GM12878 (cell line): ENCODE data around the gene SLC6A17. TPM values are rescaled to one million over a fixed set of nuclear protein-coding genes. Genes with fewer than 3 reads are reported as not detected.

ENCODE experiments used
- ATAC-seq: fragments of 200-7000 bp; cut with Tn5 transposase; 3 replicates; pipeline ENCODE4 v1.9.1; 2020; ENCODE audit warnings: mild to moderate bottlenecking, moderate library complexity
- BruUV-seq: library from RNA; stranded (reverse); fragments of 400-500 nt; replicated peaks from 2 replicates; lab custom pipeline; 2021; lab: Mats Ljungman, UMichigan
- CTCF ChIA-PET: fragments of 300-600 bp; sonication (Branson Sonifier 250); formaldehyde crosslinking; extraction: SDS; loops from one replicate; lab custom pipeline; 2021; ENCODE audit warnings: inconsistent platforms; lab: Yijun Ruan, JAX
- POLR2A ChIA-PET: fragments of 350-600 bp; formaldehyde crosslinking; extraction: SDS; loops from one replicate; lab custom pipeline; 2021; ENCODE audit warnings: inconsistent platforms; lab: Charles Lee
- RAD21 ChIA-PET: fragments of 300-600 bp; sonication (Branson Sonifier 250); formaldehyde crosslinking; loops from one replicate; lab custom pipeline; 2023; ENCODE audit warnings: antibody characterized with exemption; ENCODE audit not compliant: unreplicated experiment; lab: Charles Lee
- SMC1A ChIA-PET: fragments of 300-600 bp; sonication (Branson Sonifier 250); formaldehyde crosslinking; loops from one replicate; lab custom pipeline; 2023; ENCODE audit not compliant: unreplicated experiment, uncharacterized antibody; lab: Charles Lee
- DNase-seq: peaks from one replicate; pipeline ENCODE4 v3.0.0-alpha.2; 2011; ENCODE audit warnings: low read depth, low spot score
- FAIRE-seq: peaks from 3 replicates; lab custom pipeline; 2011; peaks lifted over from hg19 to GRCh38; lab: Jason Lieb, UNC
- H2AFZ ChIP-seq: 2 replicates; pipeline ENCODE4 v1.6.0; 2011; ENCODE audit warnings: low read depth, low read length, control low read depth; ENCODE audit not compliant: control insufficient read depth
- H3K27ac ChIP-seq: 2 replicates; pipeline ENCODE4 v1.5.1; 2011; ENCODE audit warnings: control low read depth; ENCODE audit not compliant: control insufficient read depth, insufficient read depth
- H3K27me3 ChIP-seq, 2 experiments: replicated peaks in 1 of 2; 2 replicates each; pipeline versions ENCODE4 v1.6.0 to v1.6.1; 2011; ENCODE audit warnings: low read length in 1 of 2; ENCODE audit not compliant: control insufficient read depth in 2 of 2, insufficient read depth in 2 of 2
- H3K36me3 ChIP-seq, 2 experiments: 2 replicates each; pipeline ENCODE4 v1.5.1; 2011; ENCODE audit warnings: low read length in 1 of 2; ENCODE audit not compliant: control insufficient read depth in 2 of 2, insufficient read depth in 2 of 2
- H3K4me1 ChIP-seq: 2 replicates; pipeline ENCODE4 v1.6.1; 2011; ENCODE audit warnings: mild to moderate bottlenecking, low read length, moderate library complexity, mixed read lengths; ENCODE audit not compliant: control insufficient read depth, insufficient read depth
- H3K4me2 ChIP-seq: 2 replicates; pipeline ENCODE4 v1.6.0; 2011; ENCODE audit warnings: control low read depth; ENCODE audit not compliant: control insufficient read depth, insufficient read depth
- H3K4me3 ChIP-seq: fragments of 200-600 bp; sonication (generic); 2 replicates; pipeline ENCODE4 v1.5.1; 2016
- H3K79me2 ChIP-seq: 2 replicates; pipeline ENCODE4 v1.6.0; 2011; ENCODE audit warnings: low read length; ENCODE audit not compliant: control insufficient read depth, insufficient read depth
- H3K9ac ChIP-seq: 2 replicates; pipeline ENCODE4 v1.8.0; 2011; ENCODE audit warnings: low read length, control low read depth, mixed read lengths; ENCODE audit not compliant: control insufficient read depth, insufficient read depth
- H3K9me3 ChIP-seq: replicated peaks from 3 replicates; pipeline ENCODE4 v1.5.1; 2011; ENCODE audit warnings: mild to moderate bottlenecking, low read length; ENCODE audit not compliant: control insufficient read depth, insufficient read depth
- H4K20me1 ChIP-seq: 2 replicates; pipeline ENCODE4 v1.6.0; 2011; ENCODE audit not compliant: control insufficient read depth, insufficient read depth
- EZH2 ChIP-seq: IDR thresholded peaks from 2 replicates; pipeline ENCODE4 v1.6.1; 2012; ENCODE audit warnings: low read depth, mild to moderate bottlenecking, control low read depth, inconsistent platforms, low read length, borderline replicate concordance; ENCODE audit not compliant: control insufficient read depth
- LARP7 ChIP-seq: fragments of 450-650 bp; IDR thresholded peaks from 2 replicates; pipeline ENCODE4 v1.6.1; 2017; ENCODE audit warnings: mild to moderate bottlenecking
- MTA2 ChIP-seq: fragments of 450-650 bp; IDR thresholded peaks from 2 replicates; pipeline ENCODE4 v1.6.1; 2016; ENCODE audit warnings: low read depth, mild to moderate bottlenecking, moderate library complexity
- STAT3 ChIP-seq: IDR thresholded peaks from 2 replicates; pipeline ENCODE4 v1.6.1; 2011; ENCODE audit warnings: low read depth, low read length, improper control_type of control experiment
- ZNF622 ChIP-seq: fragments of 450-650 bp; IDR thresholded peaks from 2 replicates; pipeline ENCODE4 v1.6.1; 2017; ENCODE audit warnings: mild to moderate bottlenecking, inconsistent platforms
- WGBS: methylation state at CpG from one replicate; pipeline ENCODE4 v1.1.6; 2016; ENCODE audit warnings: low lambda C conversion rate; ENCODE audit not compliant: insufficient replicate concordance, insufficient coverage; ENCODE audit errors: missing lambda C conversion rate; 5-methylcytosine and 5-hydroxymethylcytosine counted together
- in situ Hi-C: fragments of 300-500 bp; cut with MboI; formaldehyde crosslinking; loops from 9 replicates; pipeline ENCODE4 v1.14.3; 2018; ENCODE audit warnings: mixed read lengths
- intact Hi-C: fragments of 100-400 bp; cut with micrococcal nuclease; formaldehyde crosslinking; loops from one replicate; pipeline ENCODE4 v1.14.2; 2022; ENCODE audit not compliant: unreplicated experiment
- polyA plus RNA-seq, 11 experiments: library from polyadenylated mRNA; depleted of rRNA in 4 of 11; unstranded in 6 of 11; stranded (reverse) in 5 of 11; fragments of >200 nt; fragmentation: Nextera tagmentation in 4 of 11; fragmentation: Illumina TruSeq in 1 of 11; extraction: Ambion mirVana in 4 of 11; extraction: Trizol in 1 of 11; gene quantifications; 1 replicate in 1 of 11; 2 replicates in 10 of 11; pipeline versions ENCODE4 v1.2.1 to v1.2.3, GENCODE V29; 2011 to 2016; ENCODE audit warnings: inconsistent platforms in 2 of 11, missing spikeins in 2 of 11, low read depth in 1 of 11
- total RNA-seq, 4 experiments: library from RNA; depleted of rRNA in 3 of 4; stranded (reverse); fragments of >200 nt in 3 of 4; fragmentation: Illumina TruSeq in 1 of 4; extraction: Trizol in 1 of 4; gene quantifications; 2 replicates each; pipeline versions ENCODE4 v1.2.1 to v1.2.3, GENCODE V29; 2013 to 2021
- TF ChIP-seq, protein P1 (sequence below): IDR thresholded peaks from 2 replicates; pipeline ENCODE4 v1.6.1; 2012; ENCODE audit warnings: improper control_type of control experiment, low read depth, low read length; ENCODE audit not compliant: insufficient replicate concordance
- TF ChIP-seq, protein P2 (sequence below): IDR thresholded peaks from 2 replicates; pipeline ENCODE4 v1.6.1; 2011; ENCODE audit warnings: borderline replicate concordance, low read depth, mild to moderate bottlenecking, moderate library complexity, low read length; ENCODE audit not compliant: insufficient read depth, poor library complexity, severe bottlenecking
- TF ChIP-seq, protein P3 (sequence below): fragments of 450-650 bp; IDR thresholded peaks from 2 replicates; pipeline ENCODE4 v1.6.1; 2018; ENCODE audit warnings: borderline replicate concordance, mild to moderate bottlenecking; ENCODE audit not compliant: partially characterized antibody
- TF ChIP-seq, protein P4 (sequence below): fragments of 150-350 bp; IDR thresholded peaks from 2 replicates; pipeline ENCODE4 v1.6.1; 2016; ENCODE audit warnings: low read depth, low read length

The SLC6A17 gene
- total and polyA plus RNA-seq, 10 of the 15 experiments (the other 5 are each of a cell fraction or from before 2014, with no cell fraction given): not detected

DNA sequence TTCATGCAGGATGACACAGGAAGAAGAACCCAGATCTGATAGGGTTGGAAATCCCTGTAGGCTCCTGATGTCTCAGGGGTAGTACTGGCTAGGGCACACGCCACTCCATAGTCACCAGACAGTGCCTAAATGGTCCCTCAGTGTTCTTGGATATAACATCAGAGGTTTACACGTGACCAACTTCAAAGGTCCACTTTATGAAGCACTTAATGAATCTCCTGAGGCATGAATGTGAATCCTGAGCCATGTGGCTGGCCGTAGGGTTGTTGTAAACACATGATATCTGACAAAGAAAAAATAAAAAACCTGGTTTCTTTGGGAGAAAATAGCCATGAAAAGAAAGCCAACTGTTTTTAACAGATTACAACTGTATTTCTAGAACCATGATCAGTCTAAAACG lies 27.5 kb downstream of the SLC6A17 start (continued):
- TF ChIP-seq, protein P1, sequence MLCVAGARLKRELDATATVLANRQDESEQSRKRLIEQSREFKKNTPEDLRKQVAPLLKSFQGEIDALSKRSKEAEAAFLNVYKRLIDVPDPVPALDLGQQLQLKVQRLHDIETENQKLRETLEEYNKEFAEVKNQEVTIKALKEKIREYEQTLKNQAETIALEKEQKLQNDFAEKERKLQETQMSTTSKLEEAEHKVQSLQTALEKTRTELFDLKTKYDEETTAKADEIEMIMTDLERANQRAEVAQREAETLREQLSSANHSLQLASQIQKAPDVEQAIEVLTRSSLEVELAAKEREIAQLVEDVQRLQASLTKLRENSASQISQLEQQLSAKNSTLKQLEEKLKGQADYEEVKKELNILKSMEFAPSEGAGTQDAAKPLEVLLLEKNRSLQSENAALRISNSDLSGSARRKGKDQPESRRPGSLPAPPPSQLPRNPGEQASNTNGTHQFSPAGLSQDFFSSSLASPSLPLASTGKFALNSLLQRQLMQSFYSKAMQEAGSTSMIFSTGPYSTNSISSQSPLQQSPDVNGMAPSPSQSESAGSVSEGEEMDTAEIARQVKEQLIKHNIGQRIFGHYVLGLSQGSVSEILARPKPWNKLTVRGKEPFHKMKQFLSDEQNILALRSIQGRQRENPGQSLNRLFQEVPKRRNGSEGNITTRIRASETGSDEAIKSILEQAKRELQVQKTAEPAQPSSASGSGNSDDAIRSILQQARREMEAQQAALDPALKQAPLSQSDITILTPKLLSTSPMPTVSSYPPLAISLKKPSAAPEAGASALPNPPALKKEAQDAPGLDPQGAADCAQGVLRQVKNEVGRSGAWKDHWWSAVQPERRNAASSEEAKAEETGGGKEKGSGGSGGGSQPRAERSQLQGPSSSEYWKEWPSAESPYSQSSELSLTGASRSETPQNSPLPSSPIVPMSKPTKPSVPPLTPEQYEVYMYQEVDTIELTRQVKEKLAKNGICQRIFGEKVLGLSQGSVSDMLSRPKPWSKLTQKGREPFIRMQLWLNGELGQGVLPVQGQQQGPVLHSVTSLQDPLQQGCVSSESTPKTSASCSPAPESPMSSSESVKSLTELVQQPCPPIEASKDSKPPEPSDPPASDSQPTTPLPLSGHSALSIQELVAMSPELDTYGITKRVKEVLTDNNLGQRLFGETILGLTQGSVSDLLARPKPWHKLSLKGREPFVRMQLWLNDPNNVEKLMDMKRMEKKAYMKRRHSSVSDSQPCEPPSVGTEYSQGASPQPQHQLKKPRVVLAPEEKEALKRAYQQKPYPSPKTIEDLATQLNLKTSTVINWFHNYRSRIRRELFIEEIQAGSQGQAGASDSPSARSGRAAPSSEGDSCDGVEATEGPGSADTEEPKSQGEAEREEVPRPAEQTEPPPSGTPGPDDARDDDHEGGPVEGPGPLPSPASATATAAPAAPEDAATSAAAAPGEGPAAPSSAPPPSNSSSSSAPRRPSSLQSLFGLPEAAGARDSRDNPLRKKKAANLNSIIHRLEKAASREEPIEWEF: no peak

DNA sequence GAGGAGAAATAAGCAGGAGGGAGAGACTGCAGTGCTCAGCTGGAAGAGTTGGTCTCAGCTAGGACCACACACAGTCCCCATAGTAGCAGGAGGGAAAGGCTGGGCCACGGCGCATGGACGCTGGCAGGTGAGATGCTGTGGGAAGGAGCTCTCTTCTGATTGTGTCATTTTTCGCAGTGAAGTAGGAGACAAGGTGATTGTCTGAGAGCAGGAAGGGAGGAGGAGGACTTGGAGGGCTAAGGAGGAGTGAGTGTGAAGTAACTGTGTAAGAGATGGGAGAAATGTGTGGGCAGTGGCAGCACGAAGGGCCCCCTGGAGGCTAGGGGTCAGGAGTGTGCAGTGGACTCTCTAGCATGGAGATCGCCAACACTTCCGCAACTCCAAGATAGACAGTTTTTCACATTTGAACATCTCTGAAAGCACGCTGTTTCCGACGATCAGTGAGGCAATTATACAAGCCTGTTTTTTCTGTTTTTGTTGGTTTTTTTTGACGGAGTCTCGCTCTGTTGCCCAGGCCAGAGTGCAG lies 33.4 kb downstream of the SLC6A17 start:
- H3K36me3 ChIP-seq: no peaks in the 10 kb centered on the region
- H3K4me2 ChIP-seq: no peak overlapping the region
- no peaks in the 10 kb centered on the region for H3K9me3 ChIP-seq
- in situ Hi-C loops (no loop called here), intact Hi-C loops (no loop called here)
- FAIRE-seq (no peak), DNase-seq (no peak), ATAC-seq (no peak)
- POLR2A ChIA-PET: no interaction called here
- peaks cover 0 to 1% of the 10 kb centered on the region in 2 experiments; a peak in 2 of 4 replicates for H3K27me3 ChIP-seq
- no peak overlapping the region for H2AFZ ChIP-seq
- H3K9ac ChIP-seq: no peak overlapping the region
- H3K4me3 ChIP-seq: no peak overlapping the region
- CTCF ChIA-PET: interaction anchor here (1.3 kb wide), 1 partner anchor 13 kb away, joined by 3 read pairs; no protein-coding TSS in a partner anchor
- 61% methylated on average over 12 of the region's 12 CpGs for WGBS
- no peaks in the 10 kb centered on the region for H4K20me1 ChIP-seq
- RAD21 ChIA-PET: no interaction called here
- no peak overlapping the region for H3K27ac ChIP-seq
- H3K79me2 ChIP-seq: no peaks in the 10 kb centered on the region
- H3K4me1 ChIP-seq: no peaks in the 10 kb centered on the region
- SMC1A ChIA-PET: no interaction called here
- no TSS peak for BruUV-seq
- TF ChIP-seq, protein P2, sequence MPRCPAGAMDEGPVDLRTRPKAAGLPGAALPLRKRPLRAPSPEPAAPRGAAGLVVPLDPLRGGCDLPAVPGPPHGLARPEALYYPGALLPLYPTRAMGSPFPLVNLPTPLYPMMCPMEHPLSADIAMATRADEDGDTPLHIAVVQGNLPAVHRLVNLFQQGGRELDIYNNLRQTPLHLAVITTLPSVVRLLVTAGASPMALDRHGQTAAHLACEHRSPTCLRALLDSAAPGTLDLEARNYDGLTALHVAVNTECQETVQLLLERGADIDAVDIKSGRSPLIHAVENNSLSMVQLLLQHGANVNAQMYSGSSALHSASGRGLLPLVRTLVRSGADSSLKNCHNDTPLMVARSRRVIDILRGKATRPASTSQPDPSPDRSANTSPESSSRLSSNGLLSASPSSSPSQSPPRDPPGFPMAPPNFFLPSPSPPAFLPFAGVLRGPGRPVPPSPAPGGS: no peak
- TF ChIP-seq MTA2: no peak
- TF ChIP-seq, protein P3, sequence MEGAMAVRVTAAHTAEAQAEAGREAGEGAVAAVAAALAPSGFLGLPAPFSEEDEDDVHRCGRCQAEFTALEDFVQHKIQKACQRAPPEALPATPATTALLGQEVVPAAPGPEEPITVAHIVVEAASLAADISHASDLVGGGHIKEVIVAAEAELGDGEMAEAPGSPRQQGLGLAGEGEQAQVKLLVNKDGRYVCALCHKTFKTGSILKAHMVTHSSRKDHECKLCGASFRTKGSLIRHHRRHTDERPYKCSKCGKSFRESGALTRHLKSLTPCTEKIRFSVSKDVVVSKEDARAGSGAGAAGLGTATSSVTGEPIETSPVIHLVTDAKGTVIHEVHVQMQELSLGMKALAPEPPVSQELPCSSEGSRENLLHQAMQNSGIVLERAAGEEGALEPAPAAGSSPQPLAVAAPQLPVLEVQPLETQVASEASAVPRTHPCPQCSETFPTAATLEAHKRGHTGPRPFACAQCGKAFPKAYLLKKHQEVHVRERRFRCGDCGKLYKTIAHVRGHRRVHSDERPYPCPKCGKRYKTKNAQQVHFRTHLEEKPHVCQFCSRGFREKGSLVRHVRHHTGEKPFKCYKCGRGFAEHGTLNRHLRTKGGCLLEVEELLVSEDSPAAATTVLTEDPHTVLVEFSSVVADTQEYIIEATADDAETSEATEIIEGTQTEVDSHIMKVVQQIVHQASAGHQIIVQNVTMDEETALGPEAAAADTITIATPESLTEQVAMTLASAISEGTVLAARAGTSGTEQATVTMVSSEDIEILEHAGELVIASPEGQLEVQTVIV: no peak
- no peak for TF ChIP-seq LARP7
- no peak for TF ChIP-seq STAT3
- TF ChIP-seq, protein P4, sequence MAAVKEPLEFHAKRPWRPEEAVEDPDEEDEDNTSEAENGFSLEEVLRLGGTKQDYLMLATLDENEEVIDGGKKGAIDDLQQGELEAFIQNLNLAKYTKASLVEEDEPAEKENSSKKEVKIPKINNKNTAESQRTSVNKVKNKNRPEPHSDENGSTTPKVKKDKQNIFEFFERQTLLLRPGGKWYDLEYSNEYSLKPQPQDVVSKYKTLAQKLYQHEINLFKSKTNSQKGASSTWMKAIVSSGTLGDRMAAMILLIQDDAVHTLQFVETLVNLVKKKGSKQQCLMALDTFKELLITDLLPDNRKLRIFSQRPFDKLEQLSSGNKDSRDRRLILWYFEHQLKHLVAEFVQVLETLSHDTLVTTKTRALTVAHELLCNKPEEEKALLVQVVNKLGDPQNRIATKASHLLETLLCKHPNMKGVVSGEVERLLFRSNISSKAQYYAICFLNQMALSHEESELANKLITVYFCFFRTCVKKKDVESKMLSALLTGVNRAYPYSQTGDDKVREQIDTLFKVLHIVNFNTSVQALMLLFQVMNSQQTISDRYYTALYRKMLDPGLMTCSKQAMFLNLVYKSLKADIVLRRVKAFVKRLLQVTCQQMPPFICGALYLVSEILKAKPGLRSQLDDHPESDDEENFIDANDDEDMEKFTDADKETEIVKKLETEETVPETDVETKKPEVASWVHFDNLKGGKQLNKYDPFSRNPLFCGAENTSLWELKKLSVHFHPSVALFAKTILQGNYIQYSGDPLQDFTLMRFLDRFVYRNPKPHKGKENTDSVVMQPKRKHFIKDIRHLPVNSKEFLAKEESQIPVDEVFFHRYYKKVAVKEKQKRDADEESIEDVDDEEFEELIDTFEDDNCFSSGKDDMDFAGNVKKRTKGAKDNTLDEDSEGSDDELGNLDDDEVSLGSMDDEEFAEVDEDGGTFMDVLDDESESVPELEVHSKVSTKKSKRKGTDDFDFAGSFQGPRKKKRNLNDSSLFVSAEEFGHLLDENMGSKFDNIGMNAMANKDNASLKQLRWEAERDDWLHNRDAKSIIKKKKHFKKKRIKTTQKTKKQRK: no peak
- TF ChIP-seq EZH2: no peak
- no peak for TF ChIP-seq ZNF622
